DOHH2 (cell line): ENCODE results near the gene DDX21.
A peak's percentile ranks its signal among the peaks of the same experiment; 100 is the strongest.

ENCODE experiments used
- H3F3A ChIP-seq: fragments of 200-600 bp; sonication (generic), shearing (Covaris generic); 2 replicates; pipeline ENCODE4 v1.6.0; 2016; ENCODE audit warnings: antibody characterized with exemption, mild to moderate bottlenecking; ENCODE audit not compliant: control insufficient read depth, insufficient read depth
- H3K27ac ChIP-seq: fragments of 200-600 bp; sonication (generic); 2 replicates; pipeline ENCODE4 v1.5.1; 2014; ENCODE audit warnings: low read depth, mild to moderate bottlenecking, low read length, moderate library complexity
- H3K27me3 ChIP-seq: fragments of 200-600 bp; sonication (generic); 2 replicates; pipeline ENCODE4 v1.6.1; 2014; ENCODE audit warnings: mild to moderate bottlenecking, low read length, mixed read lengths; ENCODE audit not compliant: control insufficient read depth
- H3K36me3 ChIP-seq: fragments of 200-600 bp; sonication (generic); 2 replicates; pipeline ENCODE4 v1.6.1; 2014; ENCODE audit warnings: mild to moderate bottlenecking, low read length, moderate library complexity, mixed read lengths; ENCODE audit not compliant: control insufficient read depth
- H3K4me1 ChIP-seq: fragments of 200-600 bp; sonication (generic); 2 replicates; pipeline ENCODE4 v1.6.1; 2014; ENCODE audit warnings: mild to moderate bottlenecking, low read length, mixed read lengths; ENCODE audit not compliant: control insufficient read depth
- H3K4me2 ChIP-seq: fragments of 200-600 bp; sonication (generic); 2 replicates; pipeline ENCODE4 v1.6.0; 2014; ENCODE audit warnings: mild to moderate bottlenecking, low read length, moderate library complexity
- H3K4me3 ChIP-seq: fragments of 200-600 bp; sonication (generic); 2 replicates; pipeline ENCODE4 v1.5.1; 2014; ENCODE audit warnings: mild to moderate bottlenecking, low read length, mixed read lengths
- H3K79me2 ChIP-seq: fragments of 200-600 bp; sonication (generic); 2 replicates; pipeline ENCODE4 v1.6.1; 2014; ENCODE audit warnings: mild to moderate bottlenecking, low read length, mixed read lengths; ENCODE audit not compliant: control insufficient read depth
- H3K9me2 ChIP-seq: fragments of 200-600 bp; sonication (generic); replicated peaks from 2 replicates; pipeline ENCODE4 v1.6.1; 2014; ENCODE audit warnings: mild to moderate bottlenecking, low read length, mixed read lengths; ENCODE audit not compliant: control insufficient read depth
- H3K9me3 ChIP-seq: fragments of 200-600 bp; sonication (generic); 2 replicates; pipeline ENCODE4 v1.6.1; 2014; ENCODE audit warnings: antibody characterized with exemption, low read length, mixed read lengths; ENCODE audit not compliant: control insufficient read depth, insufficient read depth
- H4K20me1 ChIP-seq: fragments of 200-600 bp; sonication (generic); 2 replicates; pipeline ENCODE4 v1.6.0; 2014; ENCODE audit warnings: low read depth, mild to moderate bottlenecking, antibody characterized with exemption, low read length, moderate library complexity; ENCODE audit not compliant: control insufficient read depth, insufficient read depth
- CTCF ChIP-seq: fragments of 200-600 bp; sonication (generic); IDR thresholded peaks from one replicate; pipeline ENCODE4 v1.5.1; 2014; ENCODE audit warnings: antibody characterized with exemption, mild to moderate bottlenecking, low read depth, low read length; ENCODE audit not compliant: poor library complexity, severe bottlenecking
- EZH2phosphoT487 ChIP-seq: fragments of 200-600 bp; sonication (generic); IDR thresholded peaks from 2 replicates; pipeline ENCODE4 v1.6.1; 2017; ENCODE audit warnings: borderline replicate concordance, mild to moderate bottlenecking, antibody characterized with exemption, low read length, moderate library complexity, mixed read lengths

The DDX21 gene

DNA sequence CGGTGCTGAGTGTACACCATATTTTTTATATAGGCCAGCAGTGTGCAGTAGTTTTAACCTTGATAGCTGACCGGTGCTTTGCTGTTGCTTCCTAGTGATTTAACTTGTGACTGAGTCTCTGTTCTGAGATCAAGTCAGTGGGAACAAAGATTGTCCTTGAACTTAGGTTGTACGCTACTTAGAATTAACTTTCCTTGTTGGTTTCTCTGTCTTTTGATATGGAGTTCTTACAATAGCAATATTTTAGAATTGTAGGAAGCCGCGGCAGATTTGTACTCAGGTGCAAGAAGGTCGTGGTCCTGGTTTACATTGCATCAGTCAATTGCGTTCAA lies 1.3 kb downstream of the DDX21 start:
- peaks cover 80% of the 10 kb centered on the region for H3K79me2 ChIP-seq
- TF ChIP-seq CTCF = no peak
- no peak for TF ChIP-seq EZH2phosphoT487
- peaks cover 8% of the 10 kb centered on the region for H3F3A ChIP-seq
- H3K27me3 ChIP-seq = no peaks in the 10 kb centered on the region
- H3K36me3 ChIP-seq = peaks cover 68% of the 10 kb centered on the region
- H3K4me3 ChIP-seq = peak overlapping the region; percentile 93
- no peaks in the 10 kb centered on the region for H3K9me2 ChIP-seq
- H3K27ac ChIP-seq = peak overlapping the region; percentile 84
- no peaks in the 10 kb centered on the region for H3K9me3 ChIP-seq
- peaks cover 35% of the 10 kb centered on the region for H4K20me1 ChIP-seq
- H3K4me2 ChIP-seq = peak overlapping the region; percentile 59
- peaks cover 29% of the 10 kb centered on the region for H3K4me1 ChIP-seq

- TF ChIP-seq EZH2phosphoT487 = no peak
- TF ChIP-seq CTCF = no peak
Observed at GRCh38 chr10:68957654-68958053, 1.7 kb downstream of the DDX21 start.

DNA sequence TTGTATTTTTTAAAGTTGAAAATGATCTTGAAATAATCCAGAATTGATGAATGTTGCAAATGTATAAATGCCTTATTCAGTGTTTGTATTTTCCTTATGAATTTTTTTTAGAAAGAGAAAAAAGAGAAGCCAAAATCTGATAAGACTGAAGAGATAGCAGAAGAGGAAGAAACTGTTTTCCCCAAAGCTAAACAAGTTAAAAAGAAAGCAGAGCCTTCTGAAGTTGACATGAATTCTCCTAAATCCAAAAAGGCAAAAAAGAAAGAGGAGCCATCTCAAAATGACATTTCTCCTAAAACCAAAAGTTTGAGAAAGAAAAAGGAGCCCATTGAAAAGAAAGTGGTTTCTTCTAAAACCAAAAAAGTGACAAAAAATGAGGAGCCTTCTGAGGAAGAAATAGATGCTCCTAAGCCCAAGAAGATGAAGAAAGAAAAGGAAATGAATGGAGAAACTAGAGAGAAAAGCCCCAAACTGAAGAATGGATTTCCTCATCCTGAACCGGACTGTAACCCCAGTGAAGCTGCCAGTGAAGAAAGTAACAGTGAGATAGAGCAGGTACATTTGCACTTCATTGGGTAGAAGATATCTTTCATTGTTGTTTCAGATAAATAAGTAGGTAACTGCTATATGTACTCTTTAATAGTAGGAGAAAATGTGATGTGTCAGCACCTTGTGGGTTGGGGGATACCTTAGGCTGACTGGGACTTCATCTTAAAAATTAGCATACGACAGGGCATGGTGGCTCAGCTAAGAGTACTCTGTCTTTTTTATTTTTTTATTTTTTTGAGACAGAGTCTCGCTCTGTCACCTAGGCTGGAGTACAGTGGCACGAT lies 3.9 kb downstream of the DDX21 start:
- H3K79me2 ChIP-seq = peaks cover 95% of the 10 kb centered on the region
- H3K9me3 ChIP-seq = no peaks in the 10 kb centered on the region
- peak overlapping the region; percentile 59; the same call in 1 of the 2 replicates for H3K4me2 ChIP-seq
- H4K20me1 ChIP-seq = peaks cover 35% of the 10 kb centered on the region
- H3K9me2 ChIP-seq = no peaks in the 10 kb centered on the region
- peak overlapping the region; percentile 14; the same call in 1 of the 2 replicates for H3K4me3 ChIP-seq
- H3K36me3 ChIP-seq = peaks cover 87% of the 10 kb centered on the region
- H3K4me1 ChIP-seq = peaks cover 23% of the 10 kb centered on the region
- H3F3A ChIP-seq = peaks cover 3% of the 10 kb centered on the region
- TF ChIP-seq EZH2phosphoT487 = no peak
- no peak for TF ChIP-seq CTCF
- no peaks in the 10 kb centered on the region for H3K27me3 ChIP-seq
- H3K27ac ChIP-seq = no peak overlapping the region

More at GRCh38 chr10:68957654-68958053, 1.7 kb downstream of the DDX21 start:
- Histone ChIP-seq H3K9me2 (no peaks in the 10 kb centered on the region), H3K27me3 (no peaks in the 10 kb centered on the region), H3K36me3 (peaks cover 70% of the 10 kb centered on the region), H3K4me2 (peak overlapping the region; percentile 59), H3K79me2 (peaks cover 84% of the 10 kb centered on the region), H3K9me3 (no peaks in the 10 kb centered on the region), H3K4me1 (peaks cover 29% of the 10 kb centered on the region), H4K20me1 (peaks cover 35% of the 10 kb centered on the region), H3K4me3 (peak overlapping the region; percentile 93), H3F3A (peaks cover 8% of the 10 kb centered on the region), H3K27ac (peak overlapping the region; percentile 84)
